ENCODE results near the gene CD300H.
"Not testable (repeated sequence)": the region's sequence is repeated elsewhere in the genome, so short reads cannot be mapped to it uniquely, and the experiment has no call there.

The CD300H gene

GRCh38 chr17:74584292-74585060, 17.2 kb upstream of the CD300H start:
- DNase-seq = no peak

GRCh38 chr17:74582633-74583032, 15.3 kb upstream of the CD300H start:
- DNase-seq = no peak

GRCh38 chr17:74579900-74580299, 12.6 kb upstream of the CD300H start:
- DNase-seq = no peak

GRCh38 chr17:74578979-74579378, 11.7 kb upstream of the CD300H start:
- DNase-seq = no peak

GRCh38 chr17:74574489-74575142, 7.3 kb upstream of the CD300H start:
- DNase-seq = no peak

GRCh38 chr17:74573635-74574034, 6.3 kb upstream of the CD300H start:
- not testable (repeated sequence) for DNase-seq

GRCh38 chr17:74573169-74573568, 5.9 kb upstream of the CD300H start:
- DNase-seq = no peak

- no peak for DNase-seq
Measured at GRCh38 chr17:74571621-74572270, 4.4 kb upstream of the CD300H start.

GRCh38 chr17:74569020-74570003, 2.0 kb upstream of the CD300H start:
- DNase-seq = no peak

- no peak for DNase-seq
Measured at GRCh38 chr17:74568106-74568873, 981 bp upstream of the CD300H start.

- DNase-seq = peak; percentile 67
Measured at GRCh38 chr17:74566132-74566753, 1.1 kb downstream of the CD300H start.

GRCh38 chr17:74565126-74565525, 2.2 kb downstream of the CD300H start:
- no peak for DNase-seq

- DNase-seq = no peak
Measured at GRCh38 chr17:74563358-74563757, 4.0 kb downstream of the CD300H start.

GRCh38 chr17:74561586-74561985, 5.7 kb downstream of the CD300H start:
- DNase-seq = no peak

- DNase-seq = no peak
Measured at GRCh38 chr17:74558882-74559519, 8.3 kb downstream of the CD300H start.

- DNase-seq = not testable (repeated sequence)
Measured at GRCh38 chr17:74558402-74558801, 8.9 kb downstream of the CD300H start.

GRCh38 chr17:74555427-74555940, 11.8 kb downstream of the CD300H start:
- DNase-seq = no peak

GRCh38 chr17:74554909-74555308, 12.4 kb downstream of the CD300H start:
- no peak for DNase-seq

GRCh38 chr17:74552037-74552436, 15.3 kb downstream of the CD300H start:
- DNase-seq = no peak

- no peak for DNase-seq
Measured at GRCh38 chr17:74550602-74551001, 16.7 kb downstream of the CD300H start.

- no peak for DNase-seq
Measured at GRCh38 chr17:74549343-74549742, 18.0 kb downstream of the CD300H start.
